ENCODE measurements around the gene PEMT. TPM values are rescaled to one million over a fixed set of nuclear protein-coding genes. Genes with fewer than 3 reads are reported as not detected.

PEMT gene
- total and polyA plus RNA-seq, 2 of the 4 experiments (the other 2 are of a cell fraction) = 23.3 to 49.5 TPM

- no peak overlapping the region for H3K18ac ChIP-seq (ENCODE audit: low read depth, low read length)
- TF ChIP-seq SMC3 (IDR thresholded peaks at IDR 0.05; ENCODE audit: low read depth, low read length) (no peak), FOS (IDR thresholded peaks at IDR 0.05; ENCODE audit: low read depth, low read length) (no peak), CHD1 (IDR thresholded peaks at IDR 0.05; ENCODE audit: low read depth, low read length) (no peak), CEBPB (IDR thresholded peaks at IDR 0.05; ENCODE audit: low read depth, low read length) (no peak), RAD21 (IDR thresholded peaks at IDR 0.05; ENCODE audit: low read length) (no peak), BHLHE40 (IDR thresholded peaks at IDR 0.05; ENCODE audit: low read depth, low read length) (no peak), CTCF (conservative IDR thresholded peaks at IDR 0.05; ENCODE audit: low read depth, low read length) (no peak), MAZ (IDR thresholded peaks at IDR 0.05; ENCODE audit: borderline replicate concordance, low read depth, low read length) (no peak), POLR2A (IDR thresholded peaks at IDR 0.05; ENCODE audit: low read depth, low read length) (no peak), RCOR1 (IDR thresholded peaks at IDR 0.05; ENCODE audit: insufficient replicate concordance, low read length) (no peak)
- no peaks in the 10 kb centered on the region for H4K20me1 ChIP-seq (ENCODE audit: insufficient read depth, low read length)
- no peaks in the 10 kb centered on the region for H3K27me3 ChIP-seq (ENCODE audit: control insufficient read depth, insufficient read depth, low read length)
- no peak overlapping the region for H4K8ac ChIP-seq (ENCODE audit: low read depth in 2 of 2, low read length in 2 of 2)
- H3K4me2 ChIP-seq (ENCODE audit: low read depth, low read length) = no peak overlapping the region
- ChIA-PET POLR2A (ENCODE audit: unreplicated experiment) (no interaction called here), CTCF (no interaction called here)
- dilution Hi-C loops (cut with HindIII; ENCODE audit: low sequenced_read_pairs, unreplicated experiment) (no loop called here), intact Hi-C loops (cut with micrococcal nuclease) (no loop called here), in situ Hi-C loops (cut with MboI; ENCODE audit: low sequenced_read_pairs) (no loop called here)
- no peak overlapping the region for H2AFZ ChIP-seq (replicated peaks; ENCODE audit: low read length, poor library complexity)
- H2BK5ac ChIP-seq (ENCODE audit: low read depth, low read length, poor library complexity, severe bottlenecking) = no peak overlapping the region
- H3K9ac ChIP-seq (ENCODE audit: low read depth, low read length) = no peak overlapping the region
- H3K4ac ChIP-seq (ENCODE audit: low read depth, low read length) = no peak overlapping the region
- H3K14ac ChIP-seq (replicated peaks; ENCODE audit: low read depth, low read length) = no peak overlapping the region
- no peak overlapping the region for H4K5ac ChIP-seq (ENCODE audit: low read depth, low read length)
- no peak overlapping the region for H2AK9ac ChIP-seq (replicated peaks; ENCODE audit: low read depth, low read length, poor library complexity)
- WGBS, 2 experiments (ENCODE audit: extremely low coverage in 2 of 2, insufficient read length in 1 of 2) = no CpG with 5 or more reads among the region's 3 CpGs
- ATAC-seq (ENCODE audit: low read depth) (no peak), DNase-seq (no peak)
- H3K9me1 ChIP-seq (ENCODE audit: insufficient read depth, low read length) = no peaks in the 10 kb centered on the region
- peaks cover 8% of the 10 kb centered on the region; the same call in 1 of the 2 replicates for H3K4me1 ChIP-seq (ENCODE audit: control insufficient read depth, insufficient read depth, low read length)
- H3K9me3 ChIP-seq (ENCODE audit: control insufficient read depth, insufficient read depth, low read length) = no peaks in the 10 kb centered on the region
- H2BK120ac ChIP-seq (ENCODE audit: low read depth, low read length) = no peak overlapping the region
- H3K36me3 ChIP-seq (ENCODE audit: control insufficient read depth, insufficient read depth, low read length) = no peaks in the 10 kb centered on the region
- H4K91ac ChIP-seq (ENCODE audit: insufficient read depth, low read depth, low read length) = no peak overlapping the region
- H2BK20ac ChIP-seq (ENCODE audit: low read depth, low read length) = no peak overlapping the region
- BruUV-seq (replicated peaks) = no TSS peak
- H3K27ac ChIP-seq (ENCODE audit: insufficient read depth, low read length) = no peak overlapping the region
- H3K79me1 ChIP-seq (ENCODE audit: low read depth in 1 of 2, low read length in 2 of 2) = 0 out of 4 replicates have a peak, but pooled peaks cover 0 to 3% of the 10 kb centered on the region in 2 experiments
- H2AK5ac ChIP-seq (ENCODE audit: low read depth, low read length) = no peak overlapping the region
- no peak overlapping the region for H3K23ac ChIP-seq (ENCODE audit: low read depth, low read length)
- H2BK15ac ChIP-seq (ENCODE audit: low read depth, low read length) = no peak overlapping the region
- H3K4me3 ChIP-seq (ENCODE audit: insufficient read depth, low read depth, low read length) = no peak overlapping the region
- H3K56ac ChIP-seq (ENCODE audit: extremely low read depth, insufficient read depth, low read length) = no peak overlapping the region
Measured at GRCh38 chr17:17533901-17534441, 57.5 kb downstream of the PEMT start.

All from IMR-90 (cell line).